ENCODE results near the gene CHPF. TPM values are rescaled to one million over a fixed set of nuclear protein-coding genes. Genes with fewer than 3 reads are reported as not detected.

The CHPF gene
- polyA plus RNA-seq, 1 experiment = 119 TPM

GRCh38 chr2:219531639-219532377, 11.8 kb downstream of the CHPF start:
- CTCF ChIA-PET = interaction anchor here (0.6 to 42.0 kb wide), 11 partner anchors 3 to 158 kb away, joined by 3 to 872 read pairs (median 17); partner anchors contain the start of genes ASIC4, CHPF, DNPEP and GMPPA
- no peak overlapping the region for H3K4me3 ChIP-seq (ENCODE audit: low read depth, low read length)
- peaks cover 13% of the 10 kb centered on the region for H3K27me3 ChIP-seq (ENCODE audit: control insufficient read depth, insufficient read depth, low read length)
- no peaks in the 10 kb centered on the region for H3K36me3 ChIP-seq (ENCODE audit: control insufficient read depth, insufficient read depth, low read length)
- POLR2A ChIA-PET = no interaction called here
- no peak for DNase-seq (ENCODE audit: low read depth)
- no peak for TF ChIP-seq CTCF (IDR thresholded peaks at IDR 0.05; ENCODE audit: insufficient read depth, low read depth, low read length)

GRCh38 chr2:219530048-219530963, 13.3 kb downstream of the CHPF start:
- ChIA-PET POLR2A (interaction anchor here (1.0 kb wide), 1 partner anchor 131 kb away, joined by 3 read pairs; no protein-coding TSS in a partner anchor), CTCF (interaction anchor here (0.6 to 42.0 kb wide), 59 partner anchors 2 to 500 kb away, joined by 3 to 872 read pairs (median 4); partner anchors contain the start of genes ASIC4, CHPF, DNAJB2 and DNPEP)
- TF ChIP-seq CTCF (IDR thresholded peaks at IDR 0.05; ENCODE audit: insufficient read depth, low read depth, low read length) = peak; percentile 96
- peak overlapping the region; percentile 11; the same call in 1 of the 2 replicates for H3K4me3 ChIP-seq (ENCODE audit: low read depth, low read length)
- H3K27me3 ChIP-seq (ENCODE audit: control insufficient read depth, insufficient read depth, low read length) = peaks cover 13% of the 10 kb centered on the region
- no peaks in the 10 kb centered on the region for H3K36me3 ChIP-seq (ENCODE audit: control insufficient read depth, insufficient read depth, low read length)
- no peak for DNase-seq (ENCODE audit: low read depth)

GRCh38 chr2:219527472-219527871, 16.1 kb downstream of the CHPF start:
- DNase-seq (ENCODE audit: low read depth) = no peak
- ChIA-PET CTCF (interaction anchor here (0.6 to 42.0 kb wide), 9 partner anchors 1 to 368 kb away, joined by 3 to 872 read pairs (median 4); partner anchors contain the start of genes ASIC4, CHPF, GMPPA and TMEM198), POLR2A (interaction anchor here (0.8 kb wide), 1 partner anchor 144 kb away, joined by 3 read pairs; no protein-coding TSS in a partner anchor)
- no peak for TF ChIP-seq CTCF (IDR thresholded peaks at IDR 0.05; ENCODE audit: insufficient read depth, low read depth, low read length)
- no peaks in the 10 kb centered on the region for H3K36me3 ChIP-seq (ENCODE audit: control insufficient read depth, insufficient read depth, low read length)
- H3K4me3 ChIP-seq (ENCODE audit: low read depth, low read length) = no peak overlapping the region
- peaks cover 13% of the 10 kb centered on the region for H3K27me3 ChIP-seq (ENCODE audit: control insufficient read depth, insufficient read depth, low read length)

- ChIA-PET CTCF (interaction anchor here (0.9 to 42.0 kb wide), 6 partner anchors 1 to 368 kb away, joined by 3 to 872 read pairs (median 148); partner anchors contain the start of genes ASIC4, CHPF, GMPPA and TMEM198), POLR2A (no interaction called here)
- H3K27me3 ChIP-seq (ENCODE audit: control insufficient read depth, insufficient read depth, low read length) = peaks cover 12% of the 10 kb centered on the region
- no peaks in the 10 kb centered on the region for H3K36me3 ChIP-seq (ENCODE audit: control insufficient read depth, insufficient read depth, low read length)
- no peak overlapping the region for H3K4me3 ChIP-seq (ENCODE audit: low read depth, low read length)
- no peak for DNase-seq (ENCODE audit: low read depth)
- no peak for TF ChIP-seq CTCF (IDR thresholded peaks at IDR 0.05; ENCODE audit: insufficient read depth, low read depth, low read length)
Measured at GRCh38 chr2:219527076-219527394, 16.6 kb downstream of the CHPF start.
